ENCODE data around the gene IVD. TPM values are rescaled to one million over a fixed set of nuclear protein-coding genes. Genes with fewer than 3 reads are reported as not detected.

The IVD gene
- total and polyA plus RNA-seq, 12 donors: 61.0 to 252 (median 140) TPM

GRCh38 chr15:40436116-40436891 is 30.7 kb downstream of the IVD start:
- intact Hi-C loops (cut with DNase I): no loop called here
- peak in 2 of 7 donors; percentile 43 to 49 for DNase-seq
- 5 to 20% (median 9%) methylated on average over 10 to 39 of the region's 39 CpGs for WGBS, 4 donors
- Histone ChIP-seq H3K4me1 (replicated peaks in 1 of 2) (peaks cover 23 to 33% of the 10 kb centered on the region in 2 donors), H3K4me3 (peak overlapping the region in 1 of 4 donors; percentile 53), H3K9me3 (replicated peaks in 1 of 3) (no peaks in the 10 kb centered on the region), H3K36me3 (replicated peaks in 1 of 2) (no peaks in the 10 kb centered on the region), H3K27ac (no peak overlapping the region), H3K27me3 (peaks cover 4% of the 10 kb centered on the region)
- TF ChIP-seq CTCF (IDR thresholded peaks at IDR 0.05) (no peak), POLR2A (IDR thresholded peaks at IDR 0.05) (no peak)

GRCh38 chr15:40436892-40437751 is 31.5 kb downstream of the IVD start:
- Histone ChIP-seq H3K27me3 (peaks cover 4% of the 10 kb centered on the region), H3K4me3 (peak overlapping the region in 1 of 4 donors; percentile 53), H3K27ac (no peak overlapping the region), H3K36me3 (replicated peaks in 1 of 2) (no peaks in the 10 kb centered on the region), H3K4me1 (replicated peaks in 1 of 2) (peaks cover 23 to 34% of the 10 kb centered on the region in 2 donors), H3K9me3 (replicated peaks in 1 of 3) (no peaks in the 10 kb centered on the region)
- TF ChIP-seq POLR2A (IDR thresholded peaks at IDR 0.05) (no peak), CTCF (IDR thresholded peaks at IDR 0.05) (no peak)
- WGBS, 4 donors: 42 to 51% (median 46%) methylated on average over 13 to 17 of the region's 17 CpGs
- intact Hi-C loops (cut with DNase I): no loop called here
- no peak for DNase-seq

- no peak for TF ChIP-seq CTCF (IDR thresholded peaks at IDR 0.05)
- TF ChIP-seq POLR2A (IDR thresholded peaks at IDR 0.05): no peak
- DNase-seq: no peak
- H3K27ac ChIP-seq: peak overlapping the region in 1 of 5 donors; percentile 94
- no peaks in the 10 kb centered on the region for H3K9me3 ChIP-seq (replicated peaks in 1 of 3)
- peaks cover 31 to 43% of the 10 kb centered on the region in 2 donors for H3K4me1 ChIP-seq (replicated peaks in 1 of 2)
- intact Hi-C loops (cut with DNase I): no loop called here
- no peaks in the 10 kb centered on the region for H3K36me3 ChIP-seq (replicated peaks in 1 of 2)
- H3K4me3 ChIP-seq: no peak overlapping the region
- H3K27me3 ChIP-seq: peaks cover 4% of the 10 kb centered on the region
- 66 to 74% (median 69%) methylated on average over 7 to 21 of the region's 21 CpGs for WGBS, 4 donors
Observed at GRCh38 chr15:40437752-40438687, 32.4 kb downstream of the IVD start.
